HepG2 (cell line): Measurements from ENCODE around the gene FBF1. TPM values are rescaled to one million over a fixed set of nuclear protein-coding genes. Genes with fewer than 3 reads are reported as not detected.

Experiments
- ATF1 ChIP-seq: IDR thresholded peaks from 2 replicates; pipeline ENCODE4 v1.6.1; 2016; ENCODE audit warnings: mild to moderate bottlenecking, control low read depth
- CENPBD1 ChIP-seq: sonication (generic); formaldehyde crosslinking; IDR thresholded peaks from 2 replicates; pipeline ENCODE4 v1.8.0; 2022; ENCODE audit warnings: missing genetic modification reagents, low read depth, mild to moderate bottlenecking, borderline replicate concordance
- ELK4 ChIP-seq: sonication (generic); formaldehyde crosslinking; IDR thresholded peaks from 2 replicates; pipeline ENCODE4 v1.9.0; 2021; ENCODE audit warnings: missing genetic modification reagents, borderline replicate concordance
- HINFP ChIP-seq: sonication (generic); formaldehyde crosslinking; IDR thresholded peaks from 2 replicates; pipeline ENCODE4 v1.4.0; 2020; ENCODE audit warnings: low read depth, mild to moderate bottlenecking, missing genetic modification reagents
- LBX2 ChIP-seq: sonication (generic); formaldehyde crosslinking; IDR thresholded peaks from 2 replicates; pipeline ENCODE4 v1.5.0; 2020; ENCODE audit warnings: missing genetic modification reagents, mild to moderate bottlenecking, borderline replicate concordance
- PRDM15 ChIP-seq: sonication (generic); formaldehyde crosslinking; IDR thresholded peaks from 2 replicates; pipeline ENCODE4 v1.4.0; 2020; ENCODE audit warnings: missing genetic modification reagents
- THAP9 ChIP-seq: sonication (generic); formaldehyde crosslinking; IDR thresholded peaks from 2 replicates; pipeline ENCODE4; 2020; ENCODE audit warnings: missing genetic modification reagents, mild to moderate bottlenecking, borderline replicate concordance
- ZNF260 ChIP-seq: sonication (generic); formaldehyde crosslinking; IDR thresholded peaks from 2 replicates; pipeline ENCODE4 v1.4.0; 2020; ENCODE audit warnings: missing genetic modification reagents, low read depth, mild to moderate bottlenecking, borderline replicate concordance
- ZNF3 ChIP-seq: IDR thresholded peaks from 2 replicates; pipeline ENCODE4 v1.7.0; 2017; ENCODE audit warnings: inconsistent platforms
- ZNF451 ChIP-seq: sonication (generic); formaldehyde crosslinking; IDR thresholded peaks from 2 replicates; pipeline ENCODE4 v1.5.0; 2020; ENCODE audit warnings: mild to moderate bottlenecking, missing genetic modification reagents
- ZNF512B ChIP-seq: sonication (generic); formaldehyde crosslinking; IDR thresholded peaks from 2 replicates; pipeline ENCODE4 v1.5.1; 2020; ENCODE audit warnings: missing genetic modification reagents, mild to moderate bottlenecking, borderline replicate concordance
- ZNF550 ChIP-seq: sonication (generic); formaldehyde crosslinking; IDR thresholded peaks from 2 replicates; pipeline ENCODE4 v1.4.0; 2020; ENCODE audit warnings: mild to moderate bottlenecking, missing genetic modification reagents, borderline replicate concordance
- polyA plus RNA-seq, 8 experiments: library from polyadenylated mRNA; depleted of rRNA in 3 of 8; stranded (reverse) in 7 of 8; unstranded in 1 of 8; fragments of >200 nt; fragmentation: Illumina TruSeq in 4 of 8; extraction: Trizol in 4 of 8; gene quantifications; 2 replicates each; pipeline versions ENCODE4 v1.2.1 to v1.2.3, GENCODE V29; 2011 to 2016; ENCODE audit warnings: low read depth in 4 of 8, missing spikeins in 1 of 8, mixed read lengths in 1 of 8; ENCODE audit not compliant: insufficient read depth in 1 of 8
- total RNA-seq, 5 experiments: library from RNA; depleted of rRNA; stranded (reverse); fragments of >200 nt; fragmentation: Illumina TruSeq; extraction: Trizol; gene quantifications; 2 replicates each; pipeline ENCODE4 v1.2.3, GENCODE V29; 2016; ENCODE audit warnings: low read depth in 1 of 5

The FBF1 gene
- total and polyA plus RNA-seq, 2 of the 13 experiments (the other 11 are each of a cell fraction or from before 2014, with no cell fraction given), result 2.4 to 8.1 TPM

- TF ChIP-seq PRDM15 (CRISPR knock-in tag) (0 out of 2 replicates have a peak, but pooled peaks have one; percentile 5), ZNF550 (CRISPR knock-in tag) (no peak), ZNF451 (CRISPR knock-in tag) (no peak), HINFP (CRISPR knock-in tag) (no peak), ELK4 (CRISPR knock-in tag) (no peak), LBX2 (CRISPR knock-in tag) (no peak), CENPBD1 (no peak), ZNF3 (CRISPR knock-in tag) (no peak), THAP9 (peak; percentile 68; the same call in 1 of the 2 replicates), ZNF512B (CRISPR knock-in tag) (no peak), ZNF260 (0 out of 2 replicates have a peak, but pooled peaks have one; percentile 36), ATF1 (CRISPR knock-in tag) (no peak)
Observed at GRCh38 chr17:75895370-75896155, 45.3 kb downstream of the FBF1 start (continued).
